Subcutaneous adipose tissue (tissue), 4 donors: ENCODE measurements around the gene PKD2. TPM values are rescaled to one million over a fixed set of nuclear protein-coding genes. Genes with fewer than 3 reads are reported as not detected.

Experiments
- CTCF ChIP-seq: fragments of 450-650 bp; IDR thresholded peaks from one replicate; pipeline ENCODE4 v1.5.1; 2016; ENCODE audit warnings: low read depth, mild to moderate bottlenecking, control low read depth, antibody characterized with exemption, moderate library complexity
- total RNA-seq, 4 donors: library from RNA; depleted of rRNA; stranded (reverse); fragments of >200 nt; gene quantifications; one replicate each; pipeline ENCODE4 v1.1.0, GENCODE V29; 2016

Gene PKD2
- total RNA-seq, 4 donors from 2014 or later, result 45.8 to 86.5 (median 63.7) TPM

- TF ChIP-seq CTCF, result no peak
Observed at GRCh38 chr4:87989765-87990164, 17.7 kb upstream of the PKD2 start.

GRCh38 chr4:87995435-87995834, 12.0 kb upstream of the PKD2 start:
- TF ChIP-seq CTCF, result no peak

GRCh38 chr4:88001871-88002270, 5.6 kb upstream of the PKD2 start:
- no peak for TF ChIP-seq CTCF

- TF ChIP-seq CTCF, result no peak
Observed at GRCh38 chr4:88002786-88003185, 4.6 kb upstream of the PKD2 start.

GRCh38 chr4:88003261-88003660, 4.2 kb upstream of the PKD2 start:
- TF ChIP-seq CTCF, result no peak

GRCh38 chr4:88005076-88005475, 2.4 kb upstream of the PKD2 start:
- no peak for TF ChIP-seq CTCF

GRCh38 chr4:88005946-88006345, 1.5 kb upstream of the PKD2 start:
- no peak for TF ChIP-seq CTCF

- no peak for TF ChIP-seq CTCF
Observed at GRCh38 chr4:88006956-88007303, 505 bp upstream of the PKD2 start.
